GM18861 (cell line): ENCODE measurements around the gene TLK2.
"Not testable (repeated sequence)": the region's sequence is repeated elsewhere in the genome, so short reads cannot be mapped to it uniquely, and the experiment has no call there.

Experiments
- ATAC-seq: cut with Tn5 transposase; IDR thresholded peaks from one replicate; pipeline ENCODE4 v1.9.1; 2021; ENCODE audit not compliant: unreplicated experiment

The TLK2 gene

GRCh38 chr17:62482553-62482952 is 3.9 kb downstream of the TLK2 start:
- not testable (repeated sequence) for ATAC-seq

DNA sequence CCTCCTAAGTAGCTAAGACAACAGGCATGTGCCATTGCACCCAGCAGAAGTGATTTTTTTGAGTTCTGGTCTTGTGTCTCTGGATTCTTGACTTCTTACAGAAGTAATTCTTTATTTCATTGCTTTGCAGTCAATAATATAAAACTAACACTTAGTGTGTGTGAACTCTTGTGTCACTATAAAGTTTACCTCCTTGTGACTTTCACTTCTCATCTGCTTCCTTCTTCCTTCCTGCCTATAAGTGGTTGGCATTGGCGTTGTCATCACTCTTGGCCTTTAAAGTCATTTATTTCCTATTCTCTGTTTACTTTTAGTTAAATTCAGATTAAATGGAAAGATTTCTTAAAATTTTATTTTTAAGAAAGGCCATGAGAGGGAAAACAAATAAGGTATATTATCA is 12.4 kb downstream of the TLK2 start:
- ATAC-seq = not testable (repeated sequence)

GRCh38 chr17:62493049-62493655 is 14.5 kb downstream of the TLK2 start:
- ATAC-seq = not testable (repeated sequence)

- not testable (repeated sequence) for ATAC-seq
Measured at GRCh38 chr17:62494073-62494472, 15.4 kb downstream of the TLK2 start.

DNA sequence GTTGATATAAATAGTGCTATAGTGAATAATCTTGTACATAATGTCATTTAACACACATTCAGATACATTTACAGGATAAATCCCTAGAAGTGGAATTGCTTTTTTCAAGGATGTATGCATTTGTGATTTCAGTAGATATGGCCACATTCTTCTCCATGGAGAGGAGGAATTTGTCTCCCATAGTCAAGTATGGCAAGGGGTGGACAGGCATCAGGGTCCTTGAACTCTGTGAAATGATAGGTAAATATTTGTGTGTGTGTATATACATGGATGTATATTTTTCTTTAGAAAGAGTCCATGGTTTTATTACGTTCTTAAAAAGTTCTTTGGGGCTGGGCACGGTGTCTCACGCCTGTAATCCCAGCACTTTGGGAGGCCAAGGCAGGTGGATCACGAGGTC is 17.7 kb downstream of the TLK2 start:
- ATAC-seq = not testable (repeated sequence)

- not testable (repeated sequence) for ATAC-seq
Measured at GRCh38 chr17:62498796-62499195, 20.2 kb downstream of the TLK2 start.

GRCh38 chr17:62500463-62500862 is 21.8 kb downstream of the TLK2 start:
- not testable (repeated sequence) for ATAC-seq

DNA sequence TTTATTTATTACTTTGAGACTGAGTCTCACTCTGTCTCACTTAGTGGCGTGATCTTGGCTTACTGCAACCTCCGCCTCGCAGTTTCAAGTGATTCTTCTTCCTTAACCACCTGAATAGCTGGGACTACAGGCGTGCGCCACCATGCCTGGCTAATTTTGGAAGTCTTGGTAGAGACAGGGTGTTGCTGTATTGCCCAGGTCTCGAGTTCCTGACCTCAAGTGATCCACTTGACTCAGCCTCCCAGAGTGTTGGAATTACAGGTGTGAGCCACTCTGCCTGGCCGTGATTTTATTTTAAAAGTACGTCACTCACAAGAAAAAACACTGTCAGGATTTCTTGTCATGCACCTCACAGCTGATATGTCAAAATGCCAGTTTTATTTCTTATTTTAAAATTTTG is 26.2 kb downstream of the TLK2 start:
- not testable (repeated sequence) for ATAC-seq

DNA sequence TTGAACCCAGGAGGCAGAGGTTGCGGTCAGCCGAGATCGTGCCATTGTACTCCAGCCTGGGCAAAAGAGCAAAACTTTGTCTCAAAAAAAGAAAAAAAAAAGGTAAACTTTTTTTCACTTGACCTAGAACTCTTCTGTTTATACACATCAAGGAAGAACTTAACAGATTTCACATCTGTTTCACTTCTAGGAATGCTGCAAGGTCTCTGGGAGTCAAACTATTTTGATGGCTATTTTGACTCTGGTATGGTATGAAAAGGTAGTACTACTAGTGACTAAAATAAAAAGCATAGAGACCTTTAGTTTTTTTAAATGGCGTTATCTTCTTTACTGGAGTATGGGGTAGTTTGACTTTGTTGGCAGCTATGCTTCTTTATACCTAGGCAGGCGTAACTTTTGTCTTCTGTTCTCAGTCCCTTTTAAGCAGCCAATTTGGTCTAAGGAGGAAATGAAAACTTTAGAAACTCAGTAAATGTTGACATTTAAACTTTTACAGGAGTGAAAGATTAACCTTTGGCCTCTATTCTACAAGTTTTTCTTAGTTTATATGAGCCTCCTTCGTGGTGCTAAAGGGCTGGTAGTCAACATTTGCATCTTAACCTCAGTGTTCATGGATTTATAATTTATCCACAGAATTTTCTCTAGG is 28.7 kb downstream of the TLK2 start:
- ATAC-seq = peak; percentile 84

DNA sequence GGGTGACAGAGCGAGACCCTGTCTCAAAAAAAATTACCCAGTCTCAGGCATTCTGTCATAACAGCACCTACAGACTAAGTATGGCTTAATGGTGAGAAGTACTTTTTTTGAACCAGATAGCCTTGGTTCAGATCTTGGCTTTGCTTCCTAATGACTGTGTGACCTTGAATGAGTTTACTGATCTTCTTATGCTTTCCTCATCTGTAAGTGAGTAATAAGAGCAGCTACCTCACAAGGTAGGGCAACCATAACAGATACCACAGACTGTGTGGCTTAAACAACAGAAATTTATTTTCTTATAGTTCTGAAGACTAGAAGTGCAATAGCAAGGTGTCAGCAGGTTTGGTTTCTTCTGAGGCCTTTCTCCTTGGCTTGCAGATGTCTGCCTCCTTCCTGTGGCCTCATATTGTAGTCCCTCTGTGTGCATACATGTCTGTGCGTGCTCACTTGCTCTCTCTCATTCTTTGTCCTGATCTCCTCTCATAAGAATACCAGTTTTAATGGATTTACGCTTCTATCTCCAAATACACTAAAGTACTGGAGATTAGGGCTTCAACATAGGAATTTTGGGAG is 31.7 kb downstream of the TLK2 start:
- not testable (repeated sequence) for ATAC-seq

DNA sequence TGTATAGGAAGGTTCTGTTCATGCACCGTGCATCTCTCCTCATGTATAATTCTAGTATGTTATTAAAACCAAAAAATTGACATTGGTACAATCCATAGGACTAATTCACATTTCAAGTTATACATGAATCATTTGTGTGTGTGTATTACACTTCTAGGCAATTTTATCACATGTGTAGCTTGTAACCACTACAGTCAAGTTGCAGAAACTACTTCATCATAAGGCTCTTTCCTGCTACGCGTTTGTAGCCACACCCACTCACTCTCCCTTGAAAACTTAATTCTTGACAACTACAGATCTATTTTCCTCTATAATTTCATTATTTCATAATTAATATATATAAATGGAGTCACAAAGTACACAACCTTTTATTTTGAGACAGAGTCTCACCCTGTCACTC is 32.4 kb downstream of the TLK2 start:
- not testable (repeated sequence) for ATAC-seq

DNA sequence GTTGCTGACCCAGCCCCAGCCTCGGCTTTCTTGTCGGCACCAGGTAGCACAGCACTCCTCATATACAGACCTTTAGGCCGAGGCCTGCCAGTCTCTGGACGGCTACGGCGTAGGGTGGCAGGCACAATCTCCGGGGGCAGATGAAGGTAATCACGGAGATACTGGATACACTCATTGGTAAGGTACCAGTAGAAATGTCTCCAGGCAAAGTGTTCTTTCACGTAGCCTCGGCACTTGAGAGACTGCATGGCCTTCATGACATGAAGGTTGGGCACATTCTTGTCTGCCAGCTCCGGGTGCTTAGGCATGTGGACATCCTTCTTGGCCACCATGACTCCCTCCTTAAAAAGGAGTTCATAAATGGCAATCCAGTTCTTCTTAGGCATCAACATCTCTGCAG is 37.8 kb downstream of the TLK2 start:
- ATAC-seq = not testable (repeated sequence)

DNA sequence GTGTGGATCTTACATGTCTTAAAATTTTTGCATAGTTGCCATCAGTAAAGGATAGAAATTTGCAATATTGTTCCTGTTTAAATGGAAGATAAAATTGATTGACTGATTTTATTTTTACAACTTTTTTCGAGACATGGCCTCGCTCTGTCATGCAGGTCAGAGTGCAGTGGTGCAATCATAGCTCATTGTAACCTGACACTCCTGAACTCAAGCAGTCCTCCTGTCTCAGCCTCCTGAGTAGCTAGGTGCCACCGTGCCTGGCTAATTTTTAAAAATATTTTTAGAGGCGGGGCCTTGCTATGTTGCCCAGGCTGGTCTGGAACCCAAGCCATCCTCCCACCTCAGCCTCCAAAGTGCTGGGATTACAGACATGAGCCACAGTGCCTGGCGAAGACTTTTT is 42.7 kb downstream of the TLK2 start:
- ATAC-seq = not testable (repeated sequence)

- not testable (repeated sequence) for ATAC-seq
Measured at GRCh38 chr17:62524077-62524476, 45.5 kb downstream of the TLK2 start.

DNA sequence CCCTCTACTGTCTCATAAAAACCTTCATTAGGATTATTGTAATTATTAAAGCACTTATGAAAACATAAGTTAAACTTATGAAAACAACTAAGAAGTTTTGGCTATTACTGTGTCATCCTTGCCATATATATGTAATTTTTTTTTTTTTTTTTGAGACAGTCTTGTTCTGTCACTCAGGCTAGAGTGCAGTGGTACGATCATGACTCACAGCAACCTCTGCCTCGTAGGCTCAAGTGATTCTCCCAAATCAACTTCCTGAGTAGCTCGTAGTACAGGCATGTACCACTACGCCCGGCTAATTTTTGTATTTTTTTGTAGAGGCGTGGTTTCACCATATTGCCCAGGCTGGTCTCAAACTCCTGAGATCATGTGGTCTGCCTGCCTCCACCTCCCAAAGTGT is 46.7 kb downstream of the TLK2 start:
- not testable (repeated sequence) for ATAC-seq

DNA sequence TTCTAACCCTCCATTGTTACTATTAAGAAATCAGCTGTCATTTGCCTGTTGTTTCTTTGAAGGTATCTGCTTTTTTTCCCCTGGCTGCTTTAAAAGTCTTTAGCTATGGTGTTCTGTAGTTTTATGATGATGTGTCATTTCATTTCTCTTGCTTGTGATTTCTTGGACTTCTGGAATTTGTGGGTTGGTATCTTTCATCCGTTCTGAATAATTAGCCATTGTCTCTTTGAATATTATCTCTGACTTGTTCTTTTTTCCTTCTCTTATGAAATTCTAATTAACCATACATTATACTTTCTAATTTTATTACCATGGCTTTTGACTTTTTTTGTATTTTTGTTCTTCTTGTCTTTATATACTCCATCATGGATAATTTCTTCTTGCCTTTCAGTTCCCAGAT is 52.3 kb downstream of the TLK2 start:
- not testable (repeated sequence) for ATAC-seq

DNA sequence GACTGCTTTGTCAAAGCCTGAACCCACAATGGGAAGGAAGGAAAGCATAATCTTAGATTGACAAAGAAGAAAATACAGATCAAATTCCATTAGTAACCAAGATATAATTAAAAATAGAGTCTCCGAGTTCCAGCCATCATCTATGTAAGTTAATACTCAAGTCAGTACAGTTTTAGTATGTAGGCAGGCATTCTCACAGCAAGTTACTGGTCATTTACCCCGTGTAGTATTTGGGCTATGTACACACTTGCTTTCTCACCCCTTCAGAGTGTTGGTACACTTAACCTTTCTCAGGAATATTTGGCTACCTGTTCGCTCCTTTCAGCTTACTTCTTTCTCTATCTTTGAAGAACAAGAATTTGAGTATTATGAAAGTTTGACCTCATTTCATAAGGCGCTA is 57.9 kb downstream of the TLK2 start:
- ATAC-seq = not testable (repeated sequence)

DNA sequence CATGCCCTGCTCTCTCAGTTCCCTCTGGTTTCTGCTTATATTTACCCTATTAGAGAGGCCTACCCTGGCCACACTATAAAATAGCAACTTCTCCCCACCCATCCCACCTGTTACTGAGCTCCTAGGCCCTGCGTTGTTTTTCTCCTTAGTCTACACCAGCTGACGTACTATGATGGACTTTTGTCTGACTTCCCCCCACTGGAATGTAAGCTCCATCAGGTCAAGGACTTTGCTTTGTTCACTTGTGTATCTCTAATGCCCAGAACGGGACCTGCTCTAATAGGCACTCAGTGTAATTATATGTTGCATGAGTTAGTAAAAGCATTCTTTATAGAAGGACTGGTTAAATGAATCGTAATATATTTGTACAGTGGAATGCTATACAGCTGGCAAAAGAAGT is 62.4 kb downstream of the TLK2 start:
- ATAC-seq = not testable (repeated sequence)

GRCh38 chr17:62543278-62543775 is 64.7 kb downstream of the TLK2 start:
- not testable (repeated sequence) for ATAC-seq

GRCh38 chr17:62546066-62546465 is 67.4 kb downstream of the TLK2 start:
- ATAC-seq = not testable (repeated sequence)

- peak; percentile 84 for ATAC-seq
Measured at GRCh38 chr17:62552851-62553659, 74.4 kb downstream of the TLK2 start.
